GM12874 (cell line): ENCODE data around the gene SPECC1L.

Experiments
- CTCF ChIP-seq: IDR thresholded peaks from 2 replicates; pipeline ENCODE4 v1.5.1; 2011; ENCODE audit warnings: low read depth, mild to moderate bottlenecking, control low read depth, low read length, moderate library complexity; ENCODE audit not compliant: insufficient read depth

Gene SPECC1L

GRCh38 chr22:24465566-24465965, 194.9 kb downstream of the SPECC1L start:
- no peak for TF ChIP-seq CTCF

DNA sequence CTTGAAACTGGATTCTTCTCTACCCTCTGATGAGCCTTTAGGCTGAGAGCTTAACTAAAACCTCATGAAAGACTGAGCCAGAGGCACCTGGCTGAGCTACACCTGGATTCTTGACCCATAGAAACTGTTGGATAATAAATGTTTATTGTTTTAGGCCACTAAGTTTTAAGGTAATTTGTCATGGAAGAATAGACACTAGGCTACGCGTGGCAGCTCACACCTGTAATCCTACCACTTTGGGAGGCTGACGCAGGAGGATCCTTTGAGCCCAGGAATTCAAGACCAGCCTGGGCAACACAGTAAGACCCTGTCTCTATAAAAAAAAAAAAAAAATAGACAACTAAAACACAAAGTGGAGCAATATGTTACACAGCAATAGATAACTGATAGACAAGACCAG, 195.3 kb downstream of the SPECC1L start:
- TF ChIP-seq CTCF = no peak

DNA sequence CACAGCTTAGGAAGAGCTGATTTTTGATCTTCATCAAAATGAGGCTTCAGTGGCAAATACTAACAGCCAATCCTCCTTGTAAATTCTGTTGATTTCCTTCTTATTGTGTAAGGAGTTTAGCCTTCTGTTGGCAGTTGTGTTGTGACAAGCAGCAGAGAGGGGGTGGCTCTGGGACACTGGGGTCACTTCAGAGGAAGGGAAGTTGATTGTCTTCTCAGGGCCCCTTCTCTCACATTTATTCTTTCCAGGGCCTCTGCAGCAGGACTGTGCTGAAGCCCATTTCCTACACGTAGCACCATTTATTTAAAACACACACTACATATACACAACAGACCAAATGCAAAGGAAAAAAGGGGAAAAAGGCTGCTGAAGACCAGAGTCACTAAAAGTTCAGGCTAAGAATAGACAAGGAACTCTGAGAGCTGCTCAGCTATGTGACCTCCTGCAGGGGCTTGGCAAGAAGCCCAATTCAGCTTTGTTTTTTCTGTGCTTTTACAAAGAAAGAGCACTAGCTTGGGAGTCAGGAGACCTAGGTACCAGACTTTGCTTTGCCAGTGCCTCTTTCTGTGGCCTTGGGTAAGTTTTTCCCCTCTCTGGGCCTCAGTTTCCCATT, 196.2 kb downstream of the SPECC1L start:
- no peak for TF ChIP-seq CTCF

DNA sequence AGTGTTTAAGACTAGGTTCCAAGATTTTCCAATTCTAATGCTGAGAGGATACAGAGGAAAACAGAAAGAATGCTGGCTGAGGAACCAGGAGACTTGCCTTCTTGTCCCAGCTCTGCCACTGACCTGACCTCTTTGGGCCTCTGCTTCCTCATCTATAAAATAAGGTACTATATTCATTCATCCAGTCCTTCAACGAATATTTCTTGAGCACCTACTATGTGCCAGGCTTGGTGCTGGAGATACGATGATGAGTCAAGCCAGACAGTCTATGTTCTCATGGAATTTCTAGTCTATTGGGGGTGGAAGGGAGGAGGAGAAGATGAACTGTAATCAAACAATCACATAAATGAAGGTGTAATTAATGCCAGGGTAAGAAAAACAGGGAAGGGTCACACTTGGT, 196.7 kb downstream of the SPECC1L start:
- TF ChIP-seq CTCF = no peak
